GM18951 (cell line): ENCODE data around the gene LAMB3.

Experiments used
- POLR2A ChIP-seq: IDR thresholded peaks from 4 replicates; pipeline ENCODE4 v1.6.1; 2011; ENCODE audit warnings: mild to moderate bottlenecking; ENCODE audit not compliant: insufficient read length, insufficient read depth; ENCODE audit errors: extremely low read depth
- in situ Hi-C: fragments of 300-500 bp; cut with MboI; formaldehyde crosslinking; loops from one replicate; pipeline ENCODE4 v1.12.0; 2022; ENCODE audit warnings: low sequenced_read_pairs, mixed read lengths, inconsistent platforms; ENCODE audit not compliant: unreplicated experiment

Gene LAMB3

DNA sequence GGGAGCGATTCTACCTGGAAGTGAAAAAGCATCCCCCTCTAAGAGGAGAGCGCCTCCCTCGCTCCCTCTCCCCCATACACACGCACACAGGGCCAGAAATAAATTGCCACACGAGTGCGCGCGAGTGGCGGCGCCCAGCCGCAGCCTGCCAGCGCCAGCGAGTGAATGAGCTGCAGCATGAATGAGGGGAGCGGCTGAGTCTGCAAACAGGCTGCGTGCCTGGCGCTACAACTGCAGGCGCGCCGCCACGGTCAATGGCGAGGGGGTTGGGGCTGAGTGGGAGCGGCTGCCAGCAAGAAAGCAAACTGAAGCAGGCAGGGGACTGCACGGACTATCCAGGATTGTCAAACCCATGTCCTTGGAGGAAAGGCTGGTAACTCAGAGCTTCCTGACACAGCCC is 66.6 kb downstream of the LAMB3 start:
- in situ Hi-C loops, result no loop called here

DNA sequence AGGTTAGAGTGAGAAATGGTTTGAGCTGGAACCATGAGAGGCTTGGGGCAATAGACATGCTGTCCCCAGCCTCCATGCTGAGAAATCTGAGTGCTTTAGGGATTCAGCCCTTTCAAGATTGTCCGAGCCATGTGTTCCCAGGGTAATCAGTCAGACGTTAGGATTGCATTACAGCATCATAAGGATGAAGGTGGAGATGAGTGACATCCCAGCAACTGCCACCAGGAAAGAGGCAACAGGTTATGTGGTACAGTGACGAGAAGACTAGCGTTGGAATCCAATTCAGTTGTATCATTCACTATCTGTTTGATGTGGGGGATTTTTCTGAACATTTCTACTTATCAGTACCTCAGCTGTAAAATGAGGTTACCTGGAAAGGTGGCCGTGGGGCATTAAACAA is 67.0 kb downstream of the LAMB3 start:
- in situ Hi-C loops, result no loop called here
- TF ChIP-seq POLR2A, result no peak

More for the DNA sequence above, 66.6 kb downstream of the LAMB3 start:
- TF ChIP-seq POLR2A, result no peak

DNA sequence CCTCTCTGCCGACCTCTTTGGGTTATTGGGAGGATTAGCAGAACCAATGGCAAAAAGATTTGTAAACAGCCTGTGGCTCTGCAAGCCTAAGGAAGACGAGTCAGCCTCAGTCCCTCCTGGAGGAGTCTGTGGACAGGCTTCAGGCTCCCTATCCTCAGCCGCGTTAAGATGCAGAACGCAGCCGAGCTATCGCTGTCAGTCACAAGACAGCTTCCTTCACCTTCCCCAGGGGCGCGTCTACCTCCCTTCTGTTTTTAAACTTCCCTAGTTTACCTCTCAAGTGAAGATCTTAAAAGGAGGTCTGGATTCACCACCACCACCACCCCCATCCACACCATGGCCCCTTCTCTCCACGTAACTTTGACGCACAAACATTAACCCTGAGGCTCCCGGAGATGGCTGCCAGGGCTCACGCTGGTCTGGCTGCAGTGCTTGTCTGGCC is 68.0 kb downstream of the LAMB3 start:
- in situ Hi-C loops, result no loop called here
- no peak for TF ChIP-seq POLR2A

DNA sequence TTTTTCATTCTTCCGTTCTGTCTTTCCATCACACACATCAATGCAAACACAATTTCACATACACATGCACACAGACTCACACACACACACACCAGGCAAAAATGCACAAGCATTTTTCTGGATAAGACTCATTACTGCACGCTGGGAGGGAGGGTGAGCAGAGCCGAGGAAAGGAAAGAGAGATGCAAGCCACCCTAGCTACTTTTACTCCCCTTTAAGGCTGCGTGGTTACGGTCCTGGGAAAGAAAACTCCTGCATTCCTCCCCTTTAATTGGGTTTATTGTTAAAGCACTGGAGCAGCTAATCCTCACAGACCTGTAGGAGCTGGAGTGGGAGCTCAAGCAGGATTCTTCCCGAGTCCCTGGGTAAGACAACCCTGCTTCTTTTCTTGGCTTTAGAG is 68.8 kb downstream of the LAMB3 start, which contains the start of gene CAMK1G:
CAMK1G (plus strand) TSS at position 307 of the 400 bp plus-strand sequence. CDS start 11,270 bp downstream, outside the sequence.
- in situ Hi-C loops, result no loop called here

DNA sequence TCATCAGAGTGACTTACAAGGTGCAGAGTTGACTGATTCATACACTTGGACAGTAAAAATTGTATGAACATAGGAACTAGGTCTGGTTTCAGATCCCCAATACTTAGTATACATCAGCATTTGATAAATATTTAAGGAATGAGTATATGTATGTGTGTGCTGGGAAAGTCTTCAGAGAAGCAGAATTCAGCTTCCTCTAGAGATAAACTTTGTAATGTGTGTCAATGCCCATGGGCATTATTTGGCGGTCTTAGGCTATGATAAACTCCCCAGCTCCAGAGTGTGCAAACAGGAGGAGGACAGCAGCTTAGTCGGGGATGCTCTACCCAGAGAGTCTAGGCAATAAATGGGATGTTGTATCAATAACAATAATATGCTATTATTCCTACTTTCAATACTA is 71.6 kb downstream of the LAMB3 start:
- TF ChIP-seq POLR2A, result no peak
- in situ Hi-C loops, result no loop called here

More for the DNA sequence above, 68.8 kb downstream of the LAMB3 start, which contains the start of gene CAMK1G:
- no peak for TF ChIP-seq POLR2A

DNA sequence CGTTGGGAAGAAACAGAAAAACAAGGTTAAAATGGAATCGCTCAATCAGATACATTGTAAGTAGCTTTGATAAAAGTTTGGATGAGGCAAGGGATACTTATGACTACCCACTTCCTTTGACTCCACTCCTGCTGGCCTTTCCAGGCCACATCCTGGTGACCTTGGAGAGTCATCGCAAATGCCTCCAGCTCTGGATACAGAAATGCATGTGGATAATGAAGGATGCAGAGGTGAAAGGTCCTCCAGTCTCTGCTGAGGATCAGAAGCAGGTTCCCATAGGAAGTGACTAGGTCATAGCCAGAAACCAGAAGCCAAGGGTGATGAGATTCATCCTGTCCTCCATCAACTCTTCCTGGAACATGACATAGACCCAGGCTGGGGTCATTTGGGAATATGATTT is 74.9 kb downstream of the LAMB3 start:
- in situ Hi-C loops, result loop anchor here (5.0 kb wide), 1 partner anchor 120 kb away; no protein-coding TSS in a partner anchor
- no peak for TF ChIP-seq POLR2A

DNA sequence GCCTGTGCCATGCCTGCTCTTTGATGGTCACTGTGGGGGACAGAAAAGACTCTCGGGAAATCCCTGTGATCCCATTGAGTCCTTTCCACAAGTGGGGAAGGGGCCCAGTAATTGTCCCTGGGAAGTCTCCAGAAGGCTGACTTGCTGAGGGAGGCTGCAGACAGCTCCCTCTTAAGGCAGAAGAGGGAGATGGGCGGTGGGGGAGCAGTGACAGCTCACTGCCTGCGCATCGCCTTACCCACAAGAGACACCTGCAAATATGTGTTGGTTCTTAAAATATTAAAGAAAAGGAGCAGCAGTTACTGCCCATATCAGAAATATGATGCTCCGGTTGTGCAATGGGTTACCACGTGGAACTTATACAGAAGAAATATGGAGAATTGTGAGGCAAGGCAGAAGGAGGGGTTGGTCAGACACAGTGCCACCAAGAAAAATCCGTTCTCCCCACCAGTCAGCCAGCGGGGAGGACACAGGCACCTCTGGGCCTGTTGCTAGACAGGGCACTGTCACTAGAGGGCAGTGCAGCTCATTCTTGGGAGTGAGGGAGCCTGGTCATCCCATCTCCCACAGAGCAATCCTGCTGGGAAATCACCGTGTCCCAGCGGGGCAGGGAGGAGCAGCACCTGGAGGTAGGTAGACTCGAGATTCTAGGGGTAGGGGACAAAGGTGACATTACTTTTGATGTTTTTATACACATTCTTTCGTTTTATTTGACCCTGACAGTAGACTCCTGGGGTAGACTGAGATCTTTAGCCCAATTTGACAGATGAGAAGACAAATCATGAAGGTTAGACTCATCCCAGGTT is 75.6 kb downstream of the LAMB3 start:
- in situ Hi-C loops, result loop anchor here (5.0 kb wide), 1 partner anchor 121 kb away; no protein-coding TSS in a partner anchor
- TF ChIP-seq POLR2A, result no peak

DNA sequence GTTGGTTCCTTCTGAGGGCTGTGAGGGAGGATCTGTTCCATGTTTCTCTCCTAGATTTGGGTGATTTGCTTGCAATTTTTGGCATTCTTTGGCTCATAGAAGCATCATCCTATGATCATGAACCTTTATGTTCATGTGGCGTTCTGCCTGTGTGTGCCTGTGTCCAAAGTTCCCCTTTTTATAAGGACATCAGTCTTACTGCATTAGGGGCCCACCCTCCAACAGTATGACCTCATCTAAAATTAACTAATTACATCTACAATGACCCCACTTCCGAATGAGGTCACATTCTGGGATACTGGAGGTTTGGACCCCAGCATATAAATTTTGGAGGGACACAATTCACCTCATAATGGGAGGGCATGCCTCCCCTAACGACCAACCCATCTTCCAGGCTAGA is 81.5 kb downstream of the LAMB3 start:
- no peak for TF ChIP-seq POLR2A
- in situ Hi-C loops, result no loop called here

DNA sequence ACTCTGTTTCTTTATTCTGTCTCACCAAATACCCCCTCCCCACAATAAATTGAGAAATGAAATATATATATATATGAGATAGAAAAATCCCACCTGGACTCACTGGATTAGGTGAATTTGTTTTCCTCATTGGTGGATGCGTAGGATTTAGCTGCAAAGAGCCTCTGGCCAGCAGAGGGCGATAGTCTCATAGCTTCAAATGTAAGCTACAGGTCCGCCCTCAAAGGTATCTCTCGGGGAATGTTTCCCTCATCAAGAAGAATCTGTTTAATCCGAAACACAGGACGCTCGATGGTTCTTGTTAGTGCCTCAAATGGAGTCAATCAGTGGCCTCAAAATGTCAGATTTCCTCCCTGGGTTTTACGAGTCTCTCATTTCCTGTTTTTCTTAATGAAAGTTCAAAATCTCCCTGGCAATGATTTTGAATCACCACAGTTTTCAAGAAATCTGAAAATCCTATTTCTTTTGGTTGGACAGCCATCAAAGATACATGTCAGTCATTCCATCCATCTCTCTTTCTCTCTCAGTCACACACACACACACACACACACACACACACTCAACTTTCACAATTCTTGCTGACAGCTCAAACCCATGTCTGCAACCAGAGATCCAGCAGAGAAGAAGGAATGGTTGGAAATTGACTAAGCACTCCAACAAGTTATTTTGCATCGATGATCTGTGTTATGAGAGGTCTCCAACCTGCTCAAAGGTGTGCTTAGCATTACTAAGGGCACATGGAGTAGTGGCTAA is 82.6 kb downstream of the LAMB3 start:
- TF ChIP-seq POLR2A, result no peak
- in situ Hi-C loops, result no loop called here

DNA sequence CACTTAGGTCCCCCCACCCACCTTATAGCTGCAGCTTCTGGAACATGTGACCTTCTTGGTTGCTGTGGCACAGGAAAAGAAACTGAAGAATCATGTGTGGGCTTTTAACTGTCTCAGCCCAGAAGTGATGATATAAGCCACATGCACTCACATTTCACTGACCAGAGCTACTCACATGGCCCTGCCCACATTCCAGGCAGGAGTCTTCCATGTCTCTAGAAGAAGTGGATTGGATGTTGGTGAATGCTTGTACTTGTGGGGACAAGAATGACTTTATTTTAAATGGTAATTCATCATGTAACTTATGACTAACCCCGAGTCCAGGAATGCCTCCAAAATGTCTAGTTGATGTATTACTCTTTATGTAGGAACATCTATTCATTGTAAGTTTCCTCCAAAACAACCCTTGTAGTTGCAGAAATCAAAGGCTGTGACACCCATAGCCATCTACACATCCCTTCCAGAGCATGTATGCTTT is 84.5 kb downstream of the LAMB3 start:
- in situ Hi-C loops, result no loop called here

DNA sequence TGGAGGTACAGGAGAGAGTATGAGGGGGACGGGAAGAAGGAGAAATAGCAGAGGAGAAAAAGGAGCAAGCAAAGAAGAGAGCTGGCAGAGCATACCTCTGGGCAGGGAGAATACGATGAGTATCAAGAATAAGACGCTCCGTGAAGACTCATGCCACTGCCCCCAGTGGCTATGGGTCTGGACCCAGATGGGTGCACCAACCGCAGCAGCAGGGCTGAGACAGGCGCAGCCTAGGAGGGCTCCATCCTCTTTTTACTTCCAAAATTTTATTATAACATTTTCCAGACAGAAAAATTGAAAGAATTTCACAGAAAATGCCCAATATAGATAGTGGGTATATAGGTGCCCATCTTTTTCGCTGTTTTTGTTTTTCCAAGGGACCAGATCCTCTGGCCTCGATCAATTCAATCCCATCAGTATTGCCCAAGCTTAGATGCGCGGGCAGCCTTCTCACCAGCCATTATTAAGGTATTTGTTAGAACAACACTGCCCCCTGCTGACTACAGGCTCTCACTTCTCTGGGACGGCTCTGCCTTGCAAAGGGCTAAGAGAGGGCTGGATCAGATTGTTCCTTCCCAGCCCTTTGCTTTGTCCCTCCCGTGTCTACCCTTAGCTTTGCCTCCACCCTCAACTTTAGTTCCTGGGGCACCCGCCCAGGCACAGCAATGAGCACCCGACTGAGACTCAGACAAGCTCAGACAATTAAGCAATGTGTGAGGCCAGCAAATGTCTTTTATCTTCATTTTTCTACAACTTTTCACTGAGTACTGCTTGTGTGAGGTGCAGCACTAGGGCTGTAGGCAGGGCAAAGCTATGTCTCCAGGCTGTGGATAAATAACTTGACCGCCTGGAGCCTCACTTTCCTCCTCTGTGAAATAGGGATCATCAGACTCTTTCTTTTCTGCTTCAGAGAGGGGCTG is 86.2 kb downstream of the LAMB3 start:
- in situ Hi-C loops, result no loop called here
- no peak for TF ChIP-seq POLR2A

More for the DNA sequence above, 84.5 kb downstream of the LAMB3 start:
- no peak for TF ChIP-seq POLR2A
